ENCODE data around the gene ZC3H14. TPM values are rescaled to one million over a fixed set of nuclear protein-coding genes. Genes with fewer than 3 reads are reported as not detected.

Gene ZC3H14
- total RNA-seq, 1 donor from 2014 or later, result 38.7 TPM

DNA sequence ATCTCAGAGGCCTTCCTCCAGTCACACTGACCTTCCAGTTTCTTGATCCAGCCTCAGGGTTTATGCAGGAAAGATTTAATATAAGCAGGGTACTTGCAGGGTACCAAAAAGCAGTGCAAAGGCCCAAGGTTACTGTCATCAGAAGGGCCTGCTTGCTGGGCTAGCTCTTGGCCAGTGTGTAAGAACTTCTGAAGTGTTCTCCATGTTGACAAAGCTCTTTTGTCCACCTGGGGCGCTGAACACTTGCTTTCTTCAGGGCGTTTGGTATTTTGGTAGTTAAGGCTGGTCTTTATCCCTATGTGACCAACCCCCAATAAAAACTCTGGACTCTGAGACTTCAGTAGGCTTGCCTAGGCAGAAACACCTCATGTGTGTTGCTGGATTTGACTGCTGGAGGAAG is 69.7 kb downstream of the ZC3H14 start:
- intact Hi-C loops (cut with micrococcal nuclease), result no loop called here

DNA sequence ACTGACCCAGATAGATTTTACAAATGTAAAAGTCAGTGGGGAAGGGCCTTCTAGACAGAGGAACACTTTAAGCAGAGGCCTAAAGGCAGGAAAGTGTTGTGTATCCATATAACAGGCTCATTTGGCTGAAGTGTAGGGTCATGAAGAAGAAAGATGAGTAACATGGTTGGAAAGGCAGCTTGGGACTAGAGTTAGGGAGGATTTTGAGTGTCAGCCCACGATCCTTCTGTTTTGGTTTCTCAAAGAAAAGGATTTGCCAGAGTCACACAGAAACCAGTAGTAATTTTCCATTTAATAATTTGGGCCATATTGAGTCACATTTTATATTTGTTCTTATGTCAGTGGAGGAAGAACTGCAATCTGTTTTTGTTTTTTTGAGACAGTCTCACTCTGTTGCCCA is 76.4 kb downstream of the ZC3H14 start:
- H3K27ac Mint-ChIP-seq, result no peak overlapping the region
- intact Hi-C loops (cut with micrococcal nuclease), result no loop called here
- H3K36me3 Mint-ChIP-seq (ENCODE audit: low read depth), result peaks cover 32% of the 10 kb centered on the region
- no peaks in the 10 kb centered on the region for H3K4me1 Mint-ChIP-seq
- ChIA-PET POLR2A (no interaction called here), CTCF (no interaction called here)
- no peaks in the 10 kb centered on the region for H3K27me3 Mint-ChIP-seq
- DNase-seq, result no peak
- no peak for ATAC-seq (ENCODE audit: low read depth)
- H3K9me3 Mint-ChIP-seq, result peaks cover 19% of the 10 kb centered on the region
- TF ChIP-seq, protein P1, sequence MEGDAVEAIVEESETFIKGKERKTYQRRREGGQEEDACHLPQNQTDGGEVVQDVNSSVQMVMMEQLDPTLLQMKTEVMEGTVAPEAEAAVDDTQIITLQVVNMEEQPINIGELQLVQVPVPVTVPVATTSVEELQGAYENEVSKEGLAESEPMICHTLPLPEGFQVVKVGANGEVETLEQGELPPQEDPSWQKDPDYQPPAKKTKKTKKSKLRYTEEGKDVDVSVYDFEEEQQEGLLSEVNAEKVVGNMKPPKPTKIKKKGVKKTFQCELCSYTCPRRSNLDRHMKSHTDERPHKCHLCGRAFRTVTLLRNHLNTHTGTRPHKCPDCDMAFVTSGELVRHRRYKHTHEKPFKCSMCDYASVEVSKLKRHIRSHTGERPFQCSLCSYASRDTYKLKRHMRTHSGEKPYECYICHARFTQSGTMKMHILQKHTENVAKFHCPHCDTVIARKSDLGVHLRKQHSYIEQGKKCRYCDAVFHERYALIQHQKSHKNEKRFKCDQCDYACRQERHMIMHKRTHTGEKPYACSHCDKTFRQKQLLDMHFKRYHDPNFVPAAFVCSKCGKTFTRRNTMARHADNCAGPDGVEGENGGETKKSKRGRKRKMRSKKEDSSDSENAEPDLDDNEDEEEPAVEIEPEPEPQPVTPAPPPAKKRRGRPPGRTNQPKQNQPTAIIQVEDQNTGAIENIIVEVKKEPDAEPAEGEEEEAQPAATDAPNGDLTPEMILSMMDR (IDR thresholded peaks at IDR 0.05), result no peak
- H3K4me3 Mint-ChIP-seq, result no peak overlapping the region

More for the DNA sequence above, 69.7 kb downstream of the ZC3H14 start:
- no peaks in the 10 kb centered on the region for H3K9me3 Mint-ChIP-seq
- no peak for ATAC-seq (ENCODE audit: low read depth)
- no peak for DNase-seq
- H3K27me3 Mint-ChIP-seq, result no peaks in the 10 kb centered on the region
- peaks cover 3% of the 10 kb centered on the region for H3K36me3 Mint-ChIP-seq (ENCODE audit: low read depth)
- H3K27ac Mint-ChIP-seq, result no peak overlapping the region
- ChIA-PET POLR2A (no interaction called here), CTCF (no interaction called here)
- H3K4me1 Mint-ChIP-seq, result no peaks in the 10 kb centered on the region
- TF ChIP-seq, protein P1 (IDR thresholded peaks at IDR 0.05), result no peak
- H3K4me3 Mint-ChIP-seq, result no peak overlapping the region

DNA sequence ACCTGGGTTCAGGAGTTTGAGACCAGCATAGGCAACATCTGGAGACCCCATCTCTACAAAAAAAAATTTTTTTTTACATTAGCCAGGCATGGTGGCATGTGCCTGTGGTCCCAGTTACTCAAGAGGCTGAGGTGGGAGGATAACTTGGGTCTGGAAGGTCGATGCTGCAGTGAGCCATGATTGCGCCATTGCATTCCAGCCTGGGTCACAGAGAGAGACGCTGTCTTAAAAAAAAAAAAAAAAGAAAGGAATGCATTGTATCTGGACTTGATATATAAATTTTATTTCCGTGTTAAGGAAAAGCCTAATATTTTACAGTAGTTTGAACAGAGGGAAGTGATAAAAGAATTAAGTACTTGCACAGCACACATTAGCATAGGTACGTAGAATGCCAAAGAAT is 97.2 kb downstream of the ZC3H14 start:
- Mint-ChIP-seq H3K27me3 (no peaks in the 10 kb centered on the region), H3K9me3 (peaks cover 3% of the 10 kb centered on the region), H3K4me1 (no peaks in the 10 kb centered on the region), H3K36me3 (ENCODE audit: low read depth) (peaks cover 31% of the 10 kb centered on the region), H3K4me3 (no peak overlapping the region), H3K27ac (no peak overlapping the region)
- no peak for ATAC-seq (ENCODE audit: low read depth)
- ChIA-PET CTCF (no interaction called here), POLR2A (no interaction called here)
- intact Hi-C loops (cut with micrococcal nuclease), result no loop called here
- no peak for DNase-seq
- TF ChIP-seq, protein P1 (IDR thresholded peaks at IDR 0.05), result no peak

DNA sequence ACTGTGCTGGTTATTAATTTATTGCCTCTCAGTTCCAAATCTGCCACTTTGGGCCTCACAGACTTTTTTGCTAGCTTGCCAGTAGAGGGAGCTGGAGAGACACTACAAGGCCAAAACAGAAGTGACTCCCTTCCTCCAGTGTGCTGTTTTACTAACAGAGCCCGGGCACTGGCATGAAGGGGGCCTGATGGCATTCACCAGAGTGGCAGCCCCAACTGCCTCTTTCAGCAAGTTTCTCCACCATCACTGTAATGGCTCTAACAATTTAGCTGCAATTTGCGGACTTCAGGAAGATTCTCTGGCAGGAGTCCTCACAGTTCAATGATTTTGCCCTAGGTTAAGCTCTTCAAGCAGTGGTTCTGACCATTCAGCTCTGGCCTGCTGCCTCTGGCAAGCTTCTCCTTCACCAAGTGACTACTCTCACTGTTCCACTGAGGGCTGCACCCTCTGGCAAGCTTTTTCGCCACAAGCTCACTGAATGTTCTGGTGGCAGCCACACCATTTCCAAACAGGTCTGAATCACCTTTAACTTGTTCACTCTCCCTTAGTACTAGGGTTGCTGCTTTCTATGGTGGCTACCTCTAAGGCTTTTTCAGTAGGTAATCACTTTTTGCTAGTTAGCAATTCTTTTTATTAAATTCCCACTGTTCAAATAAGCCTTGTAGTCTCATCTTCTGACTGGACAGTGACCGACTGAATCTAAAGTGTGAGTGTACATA is 104.9 kb downstream of the ZC3H14 start:
- Mint-ChIP-seq H3K27me3 (no peaks in the 10 kb centered on the region), H3K9me3 (peaks cover 11% of the 10 kb centered on the region), H3K4me3 (peak overlapping the region; percentile 64), H3K27ac (peak overlapping the region; percentile 72), H3K36me3 (ENCODE audit: low read depth) (peaks cover 5% of the 10 kb centered on the region), H3K4me1 (peaks cover 20% of the 10 kb centered on the region)
- TF ChIP-seq, protein P1 (IDR thresholded peaks at IDR 0.05), result peak; percentile 62
- ChIA-PET POLR2A (no interaction called here), CTCF (interaction anchor here (0.9 to 3.6 kb wide), 16 partner anchors 10 to 1247 kb away, joined by 3 to 31 read pairs (median 4); partner anchors contain the start of gene TTC8)
- ATAC-seq (ENCODE audit: low read depth) (peak; percentile 83), DNase-seq (peak; percentile 32)
- intact Hi-C loops (cut with micrococcal nuclease), result loop anchor here (1.0 to 5.0 kb wide), 10 partner anchors 105 to 1248 kb away; partner anchors contain the start of genes EML5, TTC8 and ZC3H14

DNA sequence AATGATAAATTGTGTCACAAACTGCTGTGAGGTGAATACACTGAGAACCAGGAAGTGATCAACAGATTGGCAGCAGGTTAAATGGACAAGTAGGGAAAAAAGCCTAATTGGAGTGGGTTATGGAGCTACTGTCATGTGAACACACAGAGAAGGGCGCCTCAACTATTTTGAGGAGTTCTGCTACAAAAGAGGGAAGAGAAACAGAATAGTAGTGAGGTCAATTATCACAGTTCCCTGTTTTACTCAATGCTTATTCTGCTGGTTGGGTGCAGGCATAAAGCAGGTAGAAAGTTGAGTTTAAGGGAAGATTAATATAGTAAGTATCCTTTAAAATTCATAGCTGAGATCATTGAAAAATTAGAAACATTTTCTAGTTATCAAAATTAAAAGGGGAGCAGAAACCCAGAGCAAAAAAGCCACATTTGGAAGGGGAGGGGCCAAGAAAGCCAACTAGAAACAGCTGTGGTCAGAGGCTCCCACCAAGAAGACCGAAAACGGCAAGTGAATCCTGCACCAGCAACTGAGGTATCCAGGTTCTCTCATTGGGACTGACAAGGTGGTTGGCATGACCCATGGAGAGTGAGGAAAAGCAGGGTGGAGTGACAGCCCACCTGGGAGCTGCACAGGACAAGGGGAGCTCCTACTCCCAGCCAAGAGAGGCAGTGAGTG is 105.7 kb downstream of the ZC3H14 start:
- ATAC-seq (ENCODE audit: low read depth) (peak; percentile 53), DNase-seq (no peak)
- POLR2A ChIA-PET, result interaction anchor here (0.6 kb wide), 1 partner anchor 726 kb away, joined by 9 read pairs; no protein-coding TSS in a partner anchor
- intact Hi-C loops (cut with micrococcal nuclease), result loop anchor here (5.0 kb wide), 5 partner anchors 106 to 1099 kb away; partner anchors contain the start of gene ZC3H14
- Mint-ChIP-seq H3K4me1 (peaks cover 20% of the 10 kb centered on the region), H3K36me3 (ENCODE audit: low read depth) (peaks cover 10% of the 10 kb centered on the region), H3K4me3 (peak overlapping the region; percentile 64), H3K9me3 (peaks cover 11% of the 10 kb centered on the region), H3K27ac (peak overlapping the region; percentile 72), H3K27me3 (no peaks in the 10 kb centered on the region)
- CTCF ChIA-PET, result interaction anchor here (1.1 to 3.6 kb wide), 5 partner anchors 14 to 358 kb away, joined by 4 to 31 read pairs (median 9); partner anchors contain the start of gene TTC8
- TF ChIP-seq, protein P1 (IDR thresholded peaks at IDR 0.05), result no peak

Measured in activated B cell treated with CpG ODN at 0.5 μM for 24 hours (primary cell).